Lung microvascular endothelial cell (primary cell): ENCODE results near the gene CAMSAP3. TPM values are rescaled to one million over a fixed set of nuclear protein-coding genes. Genes with fewer than 3 reads are reported as not detected.

Experiments used
- DNase-seq, 2 donors: peaks; one replicate each; pipeline versions ENCODE4 v3.0.0 to v3.0.0-alpha.2; 2010; ENCODE audit warnings: low read depth in 2 of 2
- total RNA-seq: library from RNA; depleted of rRNA; stranded (reverse); fragments of >200 nt; gene quantifications from 2 replicates; pipeline ENCODE4 v1.2.1, GENCODE V29; 2014

The CAMSAP3 gene
- total RNA-seq, 1 donor from 2014 or later = under 0.01 TPM

DNA sequence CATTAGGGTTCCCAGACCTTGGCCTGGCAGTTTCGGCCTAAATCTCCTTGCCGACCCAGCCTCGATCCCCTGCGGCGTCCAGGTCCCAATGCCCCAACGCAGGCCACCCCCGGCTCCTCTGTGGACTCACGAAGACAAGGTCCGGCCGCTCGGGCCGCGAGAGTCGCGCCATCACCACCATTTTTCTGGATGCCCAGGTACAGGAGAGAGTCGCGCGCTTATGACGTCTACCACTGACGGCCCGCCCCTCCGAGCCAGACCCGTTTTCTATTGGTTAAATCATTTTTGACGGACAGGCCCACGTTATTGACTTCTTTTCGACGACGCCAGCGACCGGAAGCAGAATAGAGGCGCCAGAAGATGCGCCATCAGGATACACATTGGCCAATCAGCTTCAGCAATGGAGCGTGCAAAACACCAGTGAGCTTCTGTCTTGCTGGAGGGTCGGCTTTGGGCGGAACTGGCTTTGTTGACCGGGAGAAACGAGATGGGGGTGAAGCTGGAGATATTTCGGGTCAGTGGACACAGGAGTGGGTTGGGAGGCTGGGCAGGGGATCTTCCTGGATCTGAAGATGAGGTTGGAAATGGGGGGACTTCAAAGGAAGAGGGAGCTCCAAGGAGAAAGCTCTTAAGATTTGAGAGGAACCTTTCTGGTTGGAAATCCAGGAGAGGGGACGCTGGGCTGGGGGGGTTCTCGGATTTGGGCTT is 33.8 kb downstream of the CAMSAP3 start, which contains the start of the genes PET100 and XAB2:
PET100 (plus strand) TSS at position 447 of the 708 bp plus-strand sequence; CDS start at position 488, 41 bp downstream.
XAB2 (minus strand) TSS at position 199 of the 708 bp plus-strand sequence; CDS start at position 181, 18 bp downstream.
- peak; percentile 99 for DNase-seq

DNA sequence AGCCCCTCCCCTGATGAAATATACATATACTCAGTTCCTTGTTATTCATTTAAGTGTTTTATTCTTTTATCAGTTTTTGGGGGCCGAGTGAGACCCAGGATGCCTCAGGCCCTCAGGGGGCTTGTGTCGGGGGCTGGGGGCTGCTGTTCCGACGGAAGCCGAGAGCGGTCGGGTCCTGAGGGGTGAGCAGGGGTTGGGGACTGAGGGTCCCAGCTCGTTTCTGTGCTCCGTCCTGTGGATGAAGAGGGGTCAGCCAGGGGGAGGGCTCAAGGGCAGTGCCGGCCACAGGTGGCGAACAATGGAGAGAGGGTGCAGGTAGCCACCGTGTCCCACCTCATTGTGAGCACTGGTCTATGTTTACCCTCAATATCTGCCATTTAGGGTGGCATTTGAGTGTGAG is 35.9 kb downstream of the CAMSAP3 start:
- no peak for DNase-seq

DNA sequence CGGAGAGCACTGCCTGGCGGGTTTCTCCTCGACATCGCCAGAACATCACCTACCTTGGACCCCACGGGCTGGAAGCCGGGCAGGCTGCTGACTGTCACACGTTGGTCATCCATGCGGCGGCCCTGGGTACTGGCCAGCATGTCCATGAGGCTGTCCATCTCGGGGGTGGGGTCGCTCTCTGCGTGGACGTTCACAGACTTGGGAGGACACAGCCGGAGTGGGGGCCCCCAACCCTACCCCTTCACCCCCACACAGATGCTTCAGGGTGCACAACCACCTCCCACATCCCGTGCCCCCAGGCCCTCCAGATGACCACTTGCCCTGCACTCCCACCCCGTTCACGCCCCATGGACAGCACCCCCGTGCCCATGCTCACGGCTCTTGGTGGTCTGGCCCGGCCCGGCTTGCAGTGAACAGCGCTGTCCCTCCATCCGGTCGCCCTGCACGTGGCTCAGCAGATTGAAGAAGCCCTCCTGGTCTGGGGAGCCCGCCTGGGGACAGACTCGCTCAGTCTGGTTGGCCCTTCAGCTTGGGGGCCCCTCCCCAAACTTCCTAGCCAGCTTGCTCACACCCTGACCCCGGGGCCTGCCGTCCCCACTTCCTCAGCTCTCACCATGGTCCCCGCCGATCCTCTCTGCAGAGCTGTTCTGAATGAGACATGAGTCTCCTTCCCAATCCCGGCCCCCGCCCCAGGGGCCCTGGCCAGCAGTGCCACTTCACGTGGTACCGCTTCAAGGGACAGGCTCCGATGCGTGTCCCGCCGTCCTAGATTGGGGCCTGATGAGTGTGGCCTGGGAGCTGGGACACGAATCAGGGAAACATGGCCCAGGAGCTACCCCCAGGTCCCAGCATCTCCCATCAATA is 36.9 kb downstream of the CAMSAP3 start:
- DNase-seq = no peak

DNA sequence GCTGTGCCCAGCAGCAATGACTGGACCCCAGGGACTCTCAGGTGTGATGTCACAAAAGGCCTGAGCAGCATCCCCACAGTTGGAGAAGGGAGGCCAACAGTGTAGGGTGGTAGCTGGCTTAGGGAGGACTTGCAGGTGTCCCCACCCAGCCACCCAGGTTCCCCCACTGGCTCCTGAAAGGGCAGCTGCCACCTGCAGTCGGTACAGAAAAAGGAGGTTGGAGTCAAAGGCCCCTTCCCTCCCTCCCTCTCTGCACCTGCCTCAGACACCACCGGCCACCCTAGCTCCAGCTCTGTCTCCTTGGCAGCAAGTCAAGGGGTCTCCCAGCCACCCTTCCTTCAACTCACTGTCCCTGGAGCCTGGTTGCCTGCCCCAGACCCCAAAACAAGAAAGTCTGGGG is 38.0 kb downstream of the CAMSAP3 start, which contains the start of gene PCP2:
PCP2 (minus strand) TSS at position 22 of the 400 bp plus-strand sequence. CDS start 262 bp downstream, outside the sequence.
- DNase-seq = no peak

GRCh38 chr19:7635670-7636069 is 40.0 kb downstream of the CAMSAP3 start:
- no peak for DNase-seq

DNA sequence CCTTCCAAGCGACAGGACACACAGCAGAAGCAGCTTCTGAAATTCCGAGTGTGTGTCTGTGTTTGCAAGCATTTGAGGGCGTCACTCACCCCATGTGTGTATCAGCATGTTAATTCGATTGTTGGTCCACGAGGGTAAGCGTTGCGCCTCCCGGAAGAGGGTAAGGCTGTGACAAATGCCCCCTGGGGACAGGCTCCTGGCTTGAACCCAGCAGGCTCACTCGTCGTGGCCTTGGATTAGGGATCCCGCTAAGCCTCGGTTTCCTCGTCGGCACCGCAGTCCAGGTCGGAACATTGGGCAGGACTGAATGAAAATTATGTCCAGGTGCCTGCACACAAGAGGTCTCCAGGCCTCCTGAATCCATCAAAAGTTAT is 40.6 kb downstream of the CAMSAP3 start:
- DNase-seq = no peak

DNA sequence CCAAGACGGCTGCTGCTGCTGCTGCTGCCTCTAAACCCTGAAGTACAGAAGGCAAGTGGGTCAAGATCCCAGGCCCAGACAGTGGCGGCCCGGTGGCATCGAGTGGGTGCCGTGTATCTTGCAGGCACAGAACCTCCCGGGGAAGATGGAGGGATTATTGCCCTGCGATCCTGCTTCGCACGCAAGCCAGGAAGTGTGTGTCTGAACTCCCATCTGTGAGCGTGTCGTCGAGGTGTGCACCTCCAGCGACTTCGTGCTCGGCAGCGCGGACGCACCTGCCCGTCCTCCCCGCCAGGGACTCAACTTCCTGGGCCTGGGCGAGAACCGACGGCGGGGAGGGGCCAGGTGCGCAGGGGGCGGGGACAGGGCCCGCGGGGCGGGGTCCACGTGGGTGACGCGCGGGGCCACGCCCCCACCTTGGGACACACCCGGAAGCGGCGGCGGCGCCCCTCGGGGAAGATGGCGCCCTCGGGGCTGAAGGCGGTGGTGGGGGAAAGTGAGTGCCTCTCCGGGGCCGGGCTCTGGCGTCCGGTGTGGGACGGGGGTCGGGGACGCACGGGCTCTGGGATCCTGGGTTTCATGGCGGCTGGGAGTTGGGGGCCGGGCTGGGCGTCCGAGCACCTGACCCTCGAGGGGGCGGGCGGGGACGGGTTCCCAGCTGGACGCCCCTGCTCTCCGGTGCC is 41.2 kb downstream of the CAMSAP3 start, which contains the start of gene STXBP2:
STXBP2 (plus strand) TSS at position 420 of the 683 bp plus-strand sequence; CDS start at position 460, 40 bp downstream.
- DNase-seq = peak; percentile 35 to 72

DNA sequence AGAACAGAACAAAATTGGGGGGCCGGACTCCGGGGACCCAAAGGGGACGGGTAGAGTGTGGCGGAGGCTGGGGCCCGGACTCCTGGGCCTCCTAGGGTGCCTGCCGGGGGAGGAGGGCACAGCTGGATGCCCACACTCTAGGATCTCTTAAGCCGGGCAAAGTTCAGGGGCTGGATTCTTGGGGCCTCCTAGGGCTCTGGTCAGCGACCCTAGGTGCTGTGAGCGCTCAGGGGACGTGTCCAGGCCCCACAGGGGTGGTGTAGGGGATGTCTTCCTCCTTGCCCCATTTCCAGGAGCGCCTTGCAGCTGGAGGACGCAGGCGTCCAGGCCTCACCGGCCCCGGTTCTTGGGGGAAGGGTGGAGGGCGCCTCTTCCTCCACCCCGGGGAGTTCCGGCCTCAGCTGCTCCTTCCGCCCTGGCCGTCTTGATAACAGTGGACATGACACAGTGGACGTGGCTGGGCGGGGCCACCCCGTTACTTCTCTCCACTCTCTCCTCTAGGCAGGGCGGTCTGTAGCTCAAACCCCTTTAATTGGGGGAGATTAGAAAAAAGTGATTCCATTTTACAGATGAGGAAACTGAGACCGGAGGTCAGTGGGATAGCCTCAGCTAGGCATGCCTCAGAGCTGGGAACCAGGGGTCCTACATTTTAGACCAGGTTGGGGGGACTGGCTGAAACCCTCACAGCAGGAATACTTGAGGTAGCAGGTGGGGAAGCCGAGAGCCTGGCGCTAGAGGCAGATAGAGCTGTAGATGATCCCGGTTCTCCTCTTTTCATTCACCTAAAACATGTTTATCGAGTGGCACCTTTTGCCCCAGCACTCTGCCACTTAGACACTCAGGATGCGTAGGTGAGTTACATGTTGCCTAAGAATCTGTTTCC is 42.0 kb downstream of the CAMSAP3 start:
- DNase-seq = peak in 1 of 2 donors; percentile 45

DNA sequence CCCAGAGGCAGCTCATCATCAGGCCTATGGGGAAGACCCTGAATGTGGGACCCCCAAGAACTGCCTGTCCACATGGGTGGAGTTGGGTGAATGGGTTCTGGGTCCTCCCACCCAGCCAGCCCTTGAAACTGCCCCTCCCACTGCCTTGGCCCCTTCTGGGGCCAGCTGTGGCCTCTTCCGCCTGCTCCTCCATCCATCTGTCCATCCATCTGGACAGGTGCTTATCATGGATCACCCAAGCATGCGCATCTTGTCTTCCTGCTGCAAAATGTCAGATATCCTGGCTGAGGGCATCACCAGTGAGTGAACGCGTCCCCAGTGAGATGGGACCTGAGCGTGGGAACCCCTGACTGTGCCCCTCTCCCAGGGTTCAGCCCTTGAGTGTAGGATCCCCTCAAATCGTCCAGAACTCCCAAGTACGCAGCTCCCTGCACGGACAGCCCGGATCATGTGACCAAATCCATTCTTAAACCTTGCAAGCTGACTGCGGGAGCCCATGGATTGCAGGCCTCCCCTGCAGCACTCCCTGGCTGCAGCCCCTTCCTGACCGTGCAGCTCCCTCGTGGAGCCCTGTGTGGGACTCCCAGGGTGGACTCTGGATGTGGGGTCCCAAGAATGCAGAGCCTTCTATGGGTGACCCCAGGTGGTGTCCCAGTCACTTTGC is 43.3 kb downstream of the CAMSAP3 start:
- no peak for DNase-seq

GRCh38 chr19:7639863-7640348 is 44.2 kb downstream of the CAMSAP3 start:
- DNase-seq = no peak

GRCh38 chr19:7640803-7641202 is 45.1 kb downstream of the CAMSAP3 start:
- no peak for DNase-seq

DNA sequence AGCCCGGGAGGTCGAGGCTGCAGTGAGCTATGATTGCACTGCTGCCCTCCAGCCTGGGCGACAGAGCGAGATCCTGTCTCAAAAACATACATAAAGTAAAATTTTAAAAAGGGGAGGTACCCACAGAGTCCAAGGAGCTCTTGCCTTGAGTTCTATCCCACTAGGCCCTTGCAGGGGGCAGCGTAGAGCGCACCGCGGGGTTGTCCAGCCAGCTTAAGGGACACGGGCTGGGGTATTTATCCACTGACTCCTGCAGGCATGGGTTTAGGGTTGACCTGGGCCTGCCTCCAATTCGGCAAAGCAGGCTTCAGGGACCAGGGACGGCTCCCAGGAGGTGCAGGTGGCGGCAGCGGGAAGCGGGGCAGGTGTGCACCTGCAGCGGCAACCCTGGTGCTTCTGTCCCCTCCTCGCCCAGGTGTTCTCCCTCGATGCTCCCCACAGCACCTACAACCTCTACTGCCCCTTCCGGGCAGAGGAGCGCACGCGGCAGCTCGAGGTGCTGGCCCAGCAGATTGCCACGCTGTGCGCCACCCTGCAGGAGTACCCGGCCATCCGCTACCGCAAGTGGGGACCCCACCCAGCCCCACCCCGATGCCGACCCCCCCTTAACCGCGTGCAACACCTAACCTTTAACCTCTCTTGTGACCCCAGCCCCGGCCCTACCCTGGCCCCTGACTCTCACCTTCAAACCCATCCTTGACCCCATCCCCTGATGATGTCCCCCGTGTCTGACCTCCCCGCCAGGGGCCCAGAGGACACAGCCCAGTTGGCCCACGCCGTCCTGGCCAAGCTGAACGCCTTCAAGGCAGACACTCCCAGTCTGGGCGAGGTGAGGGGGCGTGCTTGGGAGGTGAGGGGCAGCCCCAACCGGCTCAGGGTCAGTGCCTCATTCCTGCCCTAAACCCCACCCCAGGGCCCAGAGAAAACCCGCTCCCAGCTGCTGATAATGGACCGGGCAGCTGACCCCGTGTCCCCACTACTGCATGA is 45.9 kb downstream of the CAMSAP3 start:
- DNase-seq = no peak

DNA sequence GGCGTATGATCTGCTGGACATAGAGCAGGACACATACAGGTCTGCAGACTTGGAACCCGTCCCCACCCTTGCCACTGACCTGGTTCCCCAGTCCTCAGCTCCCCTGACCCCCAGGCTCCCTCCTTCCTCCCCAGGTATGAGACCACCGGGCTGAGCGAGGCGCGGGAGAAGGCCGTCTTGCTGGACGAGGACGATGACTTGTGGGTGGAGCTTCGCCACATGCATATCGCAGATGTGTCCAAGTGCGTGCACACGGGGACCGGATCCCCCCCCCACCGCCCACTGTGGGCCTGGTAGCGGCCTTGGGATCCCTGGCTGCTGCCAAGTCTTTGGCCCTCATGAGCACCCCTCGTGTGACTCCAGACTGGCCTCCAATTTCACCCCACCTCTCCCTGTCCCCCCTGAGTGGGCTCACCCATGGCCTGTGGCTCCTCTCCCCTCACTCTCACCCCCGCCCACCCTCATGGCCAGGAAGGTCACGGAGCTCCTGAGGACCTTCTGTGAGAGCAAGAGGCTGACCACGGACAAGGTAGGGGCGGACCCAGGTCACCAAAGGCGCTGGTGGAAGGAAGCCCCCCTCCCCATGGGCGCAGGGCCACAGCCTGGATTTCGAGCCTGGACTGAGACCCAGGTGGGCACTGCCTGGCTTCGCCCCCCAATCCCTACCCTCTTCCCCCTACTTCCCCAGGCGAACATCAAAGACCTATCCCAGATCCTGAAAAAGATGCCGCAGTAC is 46.8 kb downstream of the CAMSAP3 start:
- DNase-seq = no peak

DNA sequence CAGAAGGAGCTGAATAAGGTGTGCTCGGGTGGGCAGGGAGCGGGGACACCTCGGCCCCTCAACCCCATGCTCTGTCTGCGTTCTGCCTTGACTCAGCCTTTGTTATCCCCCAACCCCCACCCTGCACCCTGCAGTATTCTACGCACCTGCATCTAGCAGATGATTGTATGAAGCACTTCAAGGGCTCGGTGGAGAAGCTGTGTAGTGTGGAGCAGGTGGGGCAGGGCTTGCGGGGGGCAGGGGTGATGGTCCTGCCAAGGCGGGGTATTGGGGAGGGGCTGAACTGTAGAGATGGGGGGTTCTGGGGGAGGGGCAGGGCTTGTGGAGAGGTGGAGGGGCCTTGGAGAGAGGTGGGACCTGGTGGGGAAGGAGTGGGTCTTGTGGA is 47.4 kb downstream of the CAMSAP3 start:
- no peak for DNase-seq

DNA sequence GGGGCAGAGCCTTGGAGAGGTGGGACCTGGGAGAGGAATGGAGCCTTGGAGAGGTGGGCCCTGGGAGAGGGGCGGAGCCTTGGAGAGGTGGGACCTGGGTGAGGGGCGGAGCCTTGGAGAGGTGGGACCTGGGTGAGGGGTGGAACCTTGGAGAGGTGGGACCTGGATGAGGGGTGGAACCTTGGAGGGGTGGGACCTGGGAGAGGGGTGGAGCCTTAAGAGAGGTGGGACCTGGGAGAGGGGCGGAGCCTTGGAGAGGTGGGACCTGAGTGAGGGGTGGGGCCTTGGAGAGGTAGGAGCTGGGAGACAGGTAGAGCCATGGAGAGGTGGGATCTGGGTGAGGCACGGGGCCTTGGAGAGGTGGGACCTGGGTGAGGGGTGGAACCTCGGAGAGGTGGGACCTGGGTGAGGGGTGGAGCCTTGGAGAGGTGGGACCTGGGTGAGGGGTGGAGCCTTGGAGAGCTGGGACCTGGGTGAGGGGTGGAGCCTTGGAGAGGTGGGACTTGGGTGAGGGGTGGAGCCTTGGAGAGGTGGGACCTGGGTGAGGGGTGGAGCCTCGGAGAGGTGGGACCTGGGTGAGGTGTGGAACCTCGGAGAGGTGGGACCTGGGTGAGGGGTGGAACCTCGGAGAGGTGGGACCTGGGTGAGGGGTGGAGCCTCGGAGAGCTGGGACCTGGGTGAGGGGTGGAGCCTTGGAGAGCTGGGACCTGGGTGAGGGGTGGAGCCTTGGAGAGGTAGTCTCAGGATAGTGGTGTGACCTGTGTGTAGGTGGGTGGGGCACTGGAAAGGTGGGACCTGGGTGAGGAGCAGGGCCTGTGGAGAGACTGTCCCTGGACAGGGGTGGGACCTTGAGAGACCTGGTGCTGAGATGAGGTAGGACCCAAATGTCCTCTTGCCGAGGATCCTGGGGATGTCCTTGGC is 48.2 kb downstream of the CAMSAP3 start:
- DNase-seq = peak in 1 of 2 donors; percentile 31

DNA sequence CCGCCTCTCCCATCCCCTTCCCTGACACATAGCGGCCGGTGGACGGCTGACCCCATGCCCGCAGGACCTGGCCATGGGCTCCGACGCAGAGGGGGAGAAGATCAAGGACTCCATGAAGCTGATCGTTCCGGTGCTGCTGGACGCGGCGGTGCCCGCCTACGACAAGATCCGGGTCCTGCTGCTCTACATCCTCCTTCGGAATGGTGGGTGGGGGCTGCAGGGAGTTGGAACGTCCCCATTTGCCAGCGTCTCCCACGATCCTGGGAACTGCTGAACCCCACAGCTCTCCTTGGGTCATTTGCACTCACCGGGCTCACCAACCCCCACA is 48.9 kb downstream of the CAMSAP3 start:
- no peak for DNase-seq

DNA sequence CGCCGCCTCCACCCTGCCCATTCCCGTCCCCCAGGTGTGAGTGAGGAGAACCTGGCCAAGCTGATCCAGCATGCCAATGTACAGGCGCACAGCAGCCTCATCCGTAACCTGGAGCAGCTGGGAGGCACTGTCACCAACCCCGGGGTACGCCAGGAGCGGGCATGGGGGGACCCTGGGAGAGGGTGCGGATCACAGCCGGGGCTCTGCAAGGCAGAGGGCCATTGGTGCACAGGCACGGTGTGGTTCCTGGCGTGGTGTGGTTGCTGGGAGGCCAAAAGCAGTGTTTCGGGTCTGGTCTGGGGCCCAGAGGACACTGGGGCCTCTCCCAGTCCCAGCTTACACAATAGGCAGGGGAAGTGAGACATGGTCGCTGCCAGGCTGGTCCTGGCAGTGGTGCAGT is 49.5 kb downstream of the CAMSAP3 start:
- no peak for DNase-seq
